ENCODE results near the gene KRTAP1-5. TPM values are rescaled to one million over a fixed set of nuclear protein-coding genes. Genes with fewer than 3 reads are reported as not detected.
"Not testable (repeated sequence)": the region's sequence is repeated elsewhere in the genome, so short reads cannot be mapped to it uniquely, and the experiment has no call there.

The KRTAP1-5 gene
- total RNA-seq, 2 donors from 2014 or later = not detected

- no peak for DNase-seq
- H3K9me3 ChIP-seq = no peaks in the 10 kb centered on the region
- intact Hi-C loops (cut with DNase I) = no loop called here
- no peak for TF ChIP-seq POLR2A (IDR thresholded peaks at IDR 0.05)
- TF ChIP-seq, protein P1, sequence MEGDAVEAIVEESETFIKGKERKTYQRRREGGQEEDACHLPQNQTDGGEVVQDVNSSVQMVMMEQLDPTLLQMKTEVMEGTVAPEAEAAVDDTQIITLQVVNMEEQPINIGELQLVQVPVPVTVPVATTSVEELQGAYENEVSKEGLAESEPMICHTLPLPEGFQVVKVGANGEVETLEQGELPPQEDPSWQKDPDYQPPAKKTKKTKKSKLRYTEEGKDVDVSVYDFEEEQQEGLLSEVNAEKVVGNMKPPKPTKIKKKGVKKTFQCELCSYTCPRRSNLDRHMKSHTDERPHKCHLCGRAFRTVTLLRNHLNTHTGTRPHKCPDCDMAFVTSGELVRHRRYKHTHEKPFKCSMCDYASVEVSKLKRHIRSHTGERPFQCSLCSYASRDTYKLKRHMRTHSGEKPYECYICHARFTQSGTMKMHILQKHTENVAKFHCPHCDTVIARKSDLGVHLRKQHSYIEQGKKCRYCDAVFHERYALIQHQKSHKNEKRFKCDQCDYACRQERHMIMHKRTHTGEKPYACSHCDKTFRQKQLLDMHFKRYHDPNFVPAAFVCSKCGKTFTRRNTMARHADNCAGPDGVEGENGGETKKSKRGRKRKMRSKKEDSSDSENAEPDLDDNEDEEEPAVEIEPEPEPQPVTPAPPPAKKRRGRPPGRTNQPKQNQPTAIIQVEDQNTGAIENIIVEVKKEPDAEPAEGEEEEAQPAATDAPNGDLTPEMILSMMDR (IDR thresholded peaks at IDR 0.05) = no peak
- 53 to 62% methylated on average over 4 of the region's 4 CpGs for WGBS, 2 donors
- no peak overlapping the region for H3K27ac ChIP-seq
- no peaks in the 10 kb centered on the region for H3K36me3 ChIP-seq (replicated peaks in 1 of 2; ENCODE audit: insufficient read depth in 1 of 2, low read depth in 2 of 2)
- no peaks in the 10 kb centered on the region for H3K4me1 ChIP-seq
- no peaks in the 10 kb centered on the region for H3K27me3 ChIP-seq
- no peak for ATAC-seq
- H3K4me3 ChIP-seq = no peak overlapping the region
Observed at GRCh38 chr17:41063449-41063848, 36.4 kb upstream of the KRTAP1-5 start.

- no peak overlapping the region for H3K4me3 ChIP-seq
- H3K27ac ChIP-seq = no peak overlapping the region
- no peaks in the 10 kb centered on the region for H3K36me3 ChIP-seq (replicated peaks in 1 of 2; ENCODE audit: insufficient read depth in 1 of 2, low read depth in 2 of 2)
- H3K4me1 ChIP-seq = no peaks in the 10 kb centered on the region
- no peaks in the 10 kb centered on the region for H3K27me3 ChIP-seq
- 54 to 65% methylated on average over 1 of the region's 1 CpG for WGBS, 2 donors
- intact Hi-C loops (cut with DNase I) = no loop called here
- DNase-seq (no peak), ATAC-seq (no peak)
- H3K9me3 ChIP-seq = peaks cover 0 to 3% (median 0%) of the 10 kb centered on the region in 3 donors
- TF ChIP-seq, protein P1 (IDR thresholded peaks at IDR 0.05) = no peak
- TF ChIP-seq POLR2A (IDR thresholded peaks at IDR 0.05) = no peak
Observed at GRCh38 chr17:41061964-41062363, 35.0 kb upstream of the KRTAP1-5 start.

- no peak within 1 kb of the TSS for H3K27ac ChIP-seq
- H3K36me3 ChIP-seq (replicated peaks in 1 of 2; ENCODE audit: insufficient read depth in 1 of 2, low read depth in 2 of 2) = no peaks in the 10 kb centered on the region
- peaks cover 0 to 3% (median 0%) of the 10 kb centered on the region in 3 donors for H3K9me3 ChIP-seq
- H3K4me3 ChIP-seq = no peak within 1 kb of the TSS
- ATAC-seq = no peak
- intact Hi-C loops (cut with DNase I) = no loop called here
- TF ChIP-seq, protein P1 (IDR thresholded peaks at IDR 0.05) = no peak
- TF ChIP-seq POLR2A (IDR thresholded peaks at IDR 0.05) = no peak
- no peaks in the 10 kb centered on the region for H3K27me3 ChIP-seq
- no peaks in the 10 kb centered on the region for H3K4me1 ChIP-seq
- 45 to 53% methylated on average over 6 of the region's 6 CpGs for WGBS, 2 donors
- DNase-seq = no peak
Observed at GRCh38 chr17:41060052-41060604, 33.1 kb upstream of the KRTAP1-5 start, which contains the start of gene KRTAP2-3. Gene KRTAP2-3, minus strand, starts transcription at chr17:41060114. Its CDS starts 64 bp downstream, at chr17:41060050.

GRCh38 chr17:41059276-41060051, 32.5 kb upstream of the KRTAP1-5 start:
- 18 to 20% methylated on average over 5 to 9 of the region's 31 CpGs for WGBS, 2 donors
- H3K27me3 ChIP-seq; H3K27ac ChIP-seq; H3K4me1 ChIP-seq; H3K36me3 ChIP-seq (replicated peaks in 1 of 2; ENCODE audit: insufficient read depth in 1 of 2, low read depth in 2 of 2); H3K4me3 ChIP-seq; H3K9me3 ChIP-seq; DNase-seq; ATAC-seq; intact Hi-C loops (cut with DNase I): not testable (repeated sequence)

GRCh38 chr17:41058741-41059140, 31.7 kb upstream of the KRTAP1-5 start:
- H3K4me1 ChIP-seq = no peaks in the 10 kb centered on the region
- no peaks in the 10 kb centered on the region for H3K36me3 ChIP-seq (replicated peaks in 1 of 2; ENCODE audit: insufficient read depth in 1 of 2, low read depth in 2 of 2)
- 81 to 88% methylated on average over 5 of the region's 5 CpGs for WGBS, 2 donors
- ATAC-seq (no peak), DNase-seq (no peak)
- H3K9me3 ChIP-seq = peaks cover 0 to 3% (median 0%) of the 10 kb centered on the region in 3 donors
- intact Hi-C loops (cut with DNase I) = no loop called here
- no peaks in the 10 kb centered on the region for H3K27me3 ChIP-seq
- H3K27ac ChIP-seq = no peak overlapping the region
- no peak for TF ChIP-seq POLR2A (IDR thresholded peaks at IDR 0.05)
- TF ChIP-seq, protein P1 (IDR thresholded peaks at IDR 0.05) = no peak
- H3K4me3 ChIP-seq = no peak overlapping the region

Measured in body of pancreas (tissue), 4 donors.